ENCODE data around the gene CRB3.

- TF ChIP-seq CTCF (conservative IDR thresholded peaks at IDR 0.05; ENCODE audit: low read length) = no peak
- no peak for TF ChIP-seq EZH2phosphoT487 (IDR thresholded peaks at IDR 0.05; ENCODE audit: borderline replicate concordance, low read depth, low read length)
These were observed 16.9 kb downstream of the CRB3 start for GRCh38 chr19:6480848-6481415.

All from OCI-LY7 (cell line).